Activated T-cell treated with anti-CD3 and anti-CD28 coated beads, Interleukin-2, amount 50 U/mL, for 1 hour (primary cell): Measurements from ENCODE around the gene CCDC182.

Experiments
- DNase-seq: peaks from one replicate; pipeline ENCODE4 v3.0.0-alpha.2; 2020

Gene CCDC182

DNA sequence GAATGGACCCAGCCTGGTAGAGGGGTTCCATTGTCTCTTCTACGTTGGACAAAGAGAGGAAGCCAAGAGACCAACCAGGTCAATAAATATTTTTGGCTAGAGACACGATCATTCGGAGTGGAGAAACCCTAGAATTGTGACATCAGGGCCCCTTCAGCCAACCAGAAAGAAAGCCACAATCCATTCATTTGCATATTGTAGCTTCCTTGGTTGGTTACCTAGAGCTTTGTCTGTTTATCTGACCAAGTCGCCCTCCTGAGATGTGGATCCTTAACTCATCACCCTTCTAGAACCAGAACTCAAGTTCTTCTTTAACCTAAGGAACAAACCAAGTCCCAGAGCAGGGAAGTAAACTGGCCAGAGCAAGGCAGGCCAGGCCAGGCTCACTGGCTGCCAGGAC is at the start of gene CCDC182:
Gene CCDC182, minus strand, starts transcription at position 58 of the 400 bp plus-strand sequence. Its CDS starts 27 bp downstream, at position 31.
- no peak for DNase-seq

DNA sequence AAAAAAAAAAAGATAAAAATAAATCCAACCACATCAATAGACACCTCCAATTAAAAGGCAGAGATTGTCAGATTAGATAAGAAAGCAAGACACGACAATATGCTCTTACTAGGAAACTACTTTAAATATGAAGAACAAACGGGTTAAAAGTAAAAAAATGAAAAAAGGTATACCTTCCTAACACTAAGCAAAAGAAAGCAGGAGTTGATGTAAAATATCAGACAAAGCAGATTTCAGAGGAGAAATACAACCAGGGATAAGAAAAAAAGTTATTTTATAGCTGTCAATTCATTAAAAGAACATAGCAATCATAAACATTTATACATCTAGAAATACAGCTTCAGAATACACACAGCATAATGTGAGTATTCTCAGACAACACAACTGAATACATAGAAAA is 49.7 kb upstream of the CCDC182 start:
- DNase-seq, result no peak

DNA sequence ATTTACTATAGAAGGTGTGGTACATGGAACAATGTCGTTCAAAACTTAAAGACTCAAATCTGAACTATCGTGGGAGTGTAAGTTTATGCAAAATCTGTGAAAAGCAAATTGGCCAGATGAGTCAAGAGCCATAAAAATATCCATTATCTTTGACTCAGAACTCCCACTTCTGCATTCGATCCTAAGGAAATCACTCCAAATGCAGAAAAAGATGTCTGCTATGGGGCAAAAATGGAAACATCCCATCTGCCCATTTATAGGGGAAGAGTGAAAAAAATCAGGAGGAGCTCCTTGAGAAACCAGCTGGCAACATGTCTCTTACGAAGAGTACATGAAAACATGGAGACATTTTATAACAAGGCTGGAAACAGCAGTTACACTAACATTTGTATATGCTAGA is 43.6 kb upstream of the CCDC182 start:
- DNase-seq, result no peak

DNA sequence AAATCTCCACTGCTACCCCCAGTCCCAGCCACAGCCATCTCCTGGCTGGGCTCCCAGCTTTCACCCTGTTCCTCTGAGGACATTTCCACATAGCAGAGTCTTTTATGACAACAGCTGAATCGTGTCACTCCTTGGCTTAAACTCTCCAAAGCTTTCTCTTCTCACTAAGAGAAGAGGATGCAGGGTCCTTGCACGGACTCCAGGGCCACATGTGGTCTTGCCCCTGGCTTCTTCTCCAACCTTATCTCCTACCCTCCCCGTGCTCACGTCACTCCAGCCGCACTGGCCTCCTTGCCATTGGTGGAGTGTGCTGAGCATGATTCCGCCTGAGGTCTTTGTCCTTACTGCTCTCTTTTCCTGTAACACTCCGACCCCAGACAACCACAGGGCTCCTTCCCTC is 39.9 kb upstream of the CCDC182 start:
- DNase-seq, result no peak

DNA sequence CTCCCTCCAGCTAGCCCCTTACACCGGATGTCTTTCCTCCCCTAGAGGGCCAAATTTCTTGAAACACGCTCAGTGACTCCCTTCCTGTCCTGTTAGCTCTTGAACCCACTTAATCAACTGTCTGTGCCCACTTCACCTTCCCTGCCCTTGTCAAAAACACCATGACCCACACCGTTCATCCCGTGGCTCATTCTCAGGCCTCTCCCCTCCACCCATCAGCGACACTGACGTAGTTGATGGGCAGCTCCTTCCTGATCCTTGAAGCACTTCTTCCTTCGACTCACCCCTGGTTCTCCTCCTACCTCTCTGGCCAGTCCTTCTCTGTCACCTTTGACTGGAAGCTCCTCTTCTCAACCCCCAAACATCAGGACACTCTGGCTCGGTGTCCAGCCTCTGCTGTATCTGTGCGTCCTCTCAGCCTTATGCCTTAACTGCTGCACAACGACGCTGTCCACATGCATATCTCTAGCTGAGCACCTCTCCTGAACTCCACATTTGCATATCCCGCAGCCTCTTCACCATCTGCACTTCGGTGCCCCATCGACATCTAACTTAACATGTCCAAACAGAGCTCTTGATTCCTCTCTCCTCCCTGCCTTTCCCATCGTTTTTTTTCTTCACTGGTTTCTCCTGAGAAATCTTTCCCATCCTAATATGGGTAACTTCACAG is 39.3 kb upstream of the CCDC182 start:
- DNase-seq, result no peak

DNA sequence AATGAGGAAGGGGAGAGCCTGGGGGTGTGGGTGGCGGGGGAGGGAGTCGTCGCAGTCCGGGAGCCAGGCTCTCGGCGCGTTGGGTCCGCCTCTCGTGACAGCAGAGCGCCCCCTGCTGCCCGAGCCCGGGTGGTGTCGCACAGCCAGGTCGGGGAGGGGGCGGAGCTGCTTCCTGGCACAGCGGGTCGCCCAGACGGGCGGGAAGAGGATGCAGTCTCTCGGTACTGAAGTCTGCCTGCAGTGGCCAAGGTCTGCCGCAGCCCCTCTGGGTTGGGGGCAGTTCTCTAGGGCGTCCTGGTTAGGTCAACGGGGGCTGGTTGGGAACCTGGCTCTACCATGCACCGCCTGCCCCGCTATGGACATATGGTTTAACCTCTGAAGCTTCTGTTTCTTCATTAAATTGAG is 38.2 kb upstream of the CCDC182 start:
- DNase-seq, result peak; percentile 78

DNA sequence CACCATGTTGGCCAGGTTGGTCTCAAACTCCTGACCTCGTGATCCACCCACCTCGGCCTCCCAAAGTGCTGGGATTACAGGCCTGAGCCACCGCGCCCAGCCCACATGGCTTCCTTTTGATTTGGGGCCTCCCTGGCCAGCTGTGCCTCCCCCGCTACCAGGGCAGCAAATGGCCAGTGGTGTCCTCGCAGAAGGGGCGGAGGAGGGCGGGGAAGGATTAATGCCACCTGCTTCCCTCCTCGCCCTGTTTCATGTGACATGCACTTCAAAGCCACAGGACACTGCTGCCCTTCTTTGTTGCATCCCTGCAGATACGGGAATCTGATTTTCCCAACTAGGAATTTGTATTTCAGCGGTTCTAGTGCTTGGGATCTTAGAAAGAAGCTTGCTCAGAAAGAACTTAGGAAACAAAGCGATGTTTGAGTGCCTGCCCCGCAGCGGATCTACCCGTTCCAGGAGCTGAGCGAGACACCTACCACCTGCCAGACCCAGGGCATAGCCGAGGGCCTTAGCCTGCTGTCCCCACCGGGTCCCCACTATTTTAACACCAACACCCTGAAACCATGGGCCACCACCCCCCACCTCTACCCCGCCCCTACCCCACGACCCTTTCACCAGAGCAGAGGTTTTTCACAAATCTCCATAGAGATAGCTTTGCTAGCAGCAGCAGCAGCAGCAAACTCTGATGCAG is 37.7 kb upstream of the CCDC182 start:
- no peak for DNase-seq

DNA sequence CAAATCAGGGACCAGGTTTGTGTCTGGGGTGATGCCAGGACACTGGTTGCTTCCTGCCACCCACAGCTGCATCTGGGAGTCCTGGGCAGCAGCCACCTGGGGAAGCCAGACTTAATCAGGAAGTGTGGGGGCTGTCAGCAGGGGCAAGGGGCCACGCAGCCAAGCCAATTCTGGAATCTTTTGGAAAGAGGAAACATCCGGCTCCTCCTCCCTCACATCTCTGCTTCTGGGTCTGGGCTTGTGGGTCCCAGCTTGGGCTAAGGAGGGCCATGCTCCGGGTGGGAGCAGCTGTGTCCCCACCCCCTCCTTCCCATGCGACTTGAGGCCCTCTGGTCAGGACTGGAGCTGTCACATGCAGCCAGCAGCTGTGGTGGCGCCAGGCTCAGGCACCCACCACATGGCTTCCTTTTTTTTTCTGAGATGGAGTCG is 37.0 kb upstream of the CCDC182 start:
- no peak for DNase-seq

DNA sequence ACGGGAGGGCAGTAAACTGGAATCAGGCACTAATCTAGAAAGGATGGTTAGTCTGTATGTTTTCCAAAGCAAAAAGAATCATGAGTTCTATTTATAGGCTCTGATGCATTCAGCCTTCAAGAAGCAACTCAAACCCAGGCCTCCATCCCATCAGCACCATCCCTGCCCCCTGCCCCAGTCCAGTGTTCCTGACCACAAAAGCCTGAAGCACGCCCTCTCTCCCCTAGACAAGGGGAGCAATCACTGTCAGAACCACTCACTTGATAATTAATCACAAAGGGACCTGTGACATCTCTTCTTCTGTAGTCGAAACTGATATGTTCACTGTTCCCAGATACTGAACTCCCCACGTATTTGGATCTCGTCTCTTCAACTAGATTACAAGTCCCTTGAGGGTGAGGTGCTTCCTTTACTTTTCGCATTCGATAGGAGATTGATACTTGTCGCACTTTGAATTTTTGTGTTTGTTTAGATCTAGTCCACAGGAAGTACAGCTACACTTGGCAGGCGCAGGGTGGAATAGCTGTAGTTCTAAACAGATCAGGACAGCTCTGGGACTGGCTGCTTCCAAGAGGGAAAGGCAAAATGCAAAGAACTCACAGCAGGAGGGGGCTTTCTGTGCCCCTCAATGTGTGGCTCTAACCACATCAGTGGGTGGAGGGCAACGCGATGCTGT is 36.4 kb upstream of the CCDC182 start:
- DNase-seq, result no peak

DNA sequence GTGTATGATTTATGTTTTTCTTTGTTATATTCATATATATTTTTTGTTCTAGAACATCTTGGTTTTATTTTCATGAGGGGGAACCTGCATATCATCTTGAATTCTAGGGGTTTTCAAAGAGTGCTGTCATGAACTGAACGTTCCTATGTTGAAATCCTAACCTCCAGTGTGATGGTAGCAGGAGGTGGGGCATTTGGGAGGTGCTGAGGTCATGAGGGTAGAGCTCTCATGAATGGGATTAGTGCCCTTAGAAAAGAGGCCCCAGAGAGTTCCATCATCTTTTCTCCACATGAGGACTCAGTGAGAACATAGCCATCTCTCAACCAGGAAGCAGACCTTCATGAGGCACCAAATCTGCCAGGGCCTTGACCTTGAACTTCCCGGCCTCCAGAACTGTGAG is 34.6 kb upstream of the CCDC182 start:
- DNase-seq, result no peak

DNA sequence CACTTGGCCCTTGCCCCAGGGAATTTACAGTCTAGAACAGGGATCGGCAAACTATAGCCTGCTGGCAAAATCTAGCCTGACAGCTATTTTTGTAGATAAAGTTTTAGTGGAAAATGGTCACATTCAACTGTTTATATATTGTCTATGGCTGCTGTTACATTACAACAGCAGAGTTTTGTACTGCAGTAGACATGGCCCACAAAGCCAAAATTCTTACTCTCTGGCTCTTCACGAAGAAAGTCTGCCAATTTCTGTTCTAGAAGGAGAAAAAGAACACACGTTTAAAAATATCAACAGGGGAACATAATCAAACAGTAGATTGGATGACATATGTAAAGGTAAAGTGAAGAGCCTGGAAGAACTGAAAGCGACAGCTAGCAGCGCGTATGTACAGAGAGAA is 33.2 kb upstream of the CCDC182 start:
- DNase-seq, result no peak

DNA sequence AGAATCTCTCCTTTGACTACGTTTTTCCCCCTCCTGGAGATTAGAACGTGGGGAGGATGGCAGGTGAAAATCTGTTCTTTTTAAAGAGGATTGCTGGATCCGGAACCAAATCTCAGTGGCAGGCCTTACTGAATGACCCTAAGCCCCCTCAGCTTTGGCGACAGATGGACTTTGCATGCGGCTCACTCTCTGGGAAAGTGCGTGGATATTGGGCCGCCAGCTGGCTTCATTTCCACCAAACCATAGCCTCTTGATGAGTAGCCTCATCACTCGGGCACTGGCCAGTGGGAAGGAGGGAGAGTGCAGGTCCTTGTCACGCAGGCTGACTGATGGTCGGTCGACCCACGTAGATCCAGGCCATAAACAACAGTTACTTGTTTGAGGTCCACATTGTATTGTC is 31.3 kb upstream of the CCDC182 start:
- DNase-seq, result no peak

DNA sequence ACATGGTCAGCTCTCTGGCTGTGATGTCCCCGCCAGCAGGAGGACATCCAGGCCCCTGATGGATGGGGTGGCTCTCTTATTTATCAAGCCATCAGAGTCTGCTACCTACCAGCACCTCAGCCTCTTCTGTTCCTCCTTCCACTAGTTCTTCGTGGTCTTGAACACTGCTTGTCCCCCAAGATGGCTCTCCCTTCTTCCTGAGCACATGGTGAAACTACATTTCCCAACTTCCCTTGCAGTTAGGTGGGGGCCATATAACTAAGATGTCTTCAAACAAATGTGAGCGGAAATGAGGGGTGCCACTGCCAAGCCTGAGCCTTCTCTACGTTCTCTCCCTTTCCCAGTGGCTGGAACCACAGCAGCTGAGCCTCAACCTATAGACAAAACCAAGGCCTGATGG is 29.8 kb upstream of the CCDC182 start:
- no peak for DNase-seq

DNA sequence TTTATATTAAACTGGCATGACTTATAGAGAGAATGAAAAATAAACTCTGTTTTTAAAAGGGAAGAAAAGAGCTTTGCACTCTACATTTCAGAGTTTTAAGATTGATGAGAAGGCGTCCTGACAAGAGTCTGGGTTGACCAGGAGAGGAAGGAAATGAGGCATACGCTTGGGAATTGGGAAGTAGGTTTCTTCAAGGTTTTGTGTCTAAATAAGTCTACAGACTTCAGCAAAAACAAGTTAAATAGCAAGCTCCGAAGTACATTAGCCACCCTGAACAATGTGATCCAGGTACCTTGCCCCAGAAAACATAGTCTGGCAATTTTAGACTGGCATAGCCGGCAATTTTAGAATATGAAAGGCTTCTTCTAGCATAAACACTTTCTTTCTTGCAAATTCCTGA is 28.5 kb upstream of the CCDC182 start:
- no peak for DNase-seq

DNA sequence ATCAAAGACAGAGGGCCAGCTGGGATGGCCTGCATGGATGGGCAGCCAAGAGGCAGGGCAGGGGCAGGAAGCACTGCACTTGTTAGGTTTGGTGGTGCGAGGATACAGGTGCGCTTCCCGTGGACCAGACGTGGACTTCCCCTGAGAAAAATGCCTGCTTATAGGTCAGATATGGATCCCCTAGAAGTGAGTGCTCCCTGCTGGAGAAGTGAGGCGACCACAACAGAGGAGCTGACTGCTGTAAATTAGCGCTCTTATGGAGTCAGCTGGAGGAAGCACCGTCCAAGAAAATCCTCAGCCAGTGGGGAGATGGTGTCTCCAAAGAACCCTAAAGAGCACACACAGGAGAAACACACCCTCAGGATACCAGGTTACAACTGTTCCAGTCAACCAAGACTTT is 27.7 kb upstream of the CCDC182 start:
- DNase-seq, result no peak

DNA sequence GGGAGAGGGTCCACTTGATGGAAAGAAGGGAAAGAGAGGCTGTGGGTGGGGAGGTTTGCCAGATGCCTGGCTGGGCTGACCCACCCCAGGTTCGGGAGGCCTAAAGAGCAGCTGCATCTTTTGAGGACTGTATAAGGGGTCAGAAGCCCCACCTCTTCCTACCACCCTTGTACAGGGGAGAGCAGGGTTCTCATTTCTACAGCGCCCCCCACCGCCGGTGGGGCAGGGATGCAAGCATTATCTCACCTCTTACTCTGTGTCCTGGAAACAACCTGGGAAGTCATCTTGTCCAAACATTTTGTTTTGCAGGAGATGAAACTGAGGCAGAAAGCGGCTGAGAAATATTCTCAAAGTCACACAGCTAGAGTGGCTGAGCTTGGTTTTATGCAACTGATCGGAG is 22.5 kb upstream of the CCDC182 start:
- DNase-seq, result no peak

DNA sequence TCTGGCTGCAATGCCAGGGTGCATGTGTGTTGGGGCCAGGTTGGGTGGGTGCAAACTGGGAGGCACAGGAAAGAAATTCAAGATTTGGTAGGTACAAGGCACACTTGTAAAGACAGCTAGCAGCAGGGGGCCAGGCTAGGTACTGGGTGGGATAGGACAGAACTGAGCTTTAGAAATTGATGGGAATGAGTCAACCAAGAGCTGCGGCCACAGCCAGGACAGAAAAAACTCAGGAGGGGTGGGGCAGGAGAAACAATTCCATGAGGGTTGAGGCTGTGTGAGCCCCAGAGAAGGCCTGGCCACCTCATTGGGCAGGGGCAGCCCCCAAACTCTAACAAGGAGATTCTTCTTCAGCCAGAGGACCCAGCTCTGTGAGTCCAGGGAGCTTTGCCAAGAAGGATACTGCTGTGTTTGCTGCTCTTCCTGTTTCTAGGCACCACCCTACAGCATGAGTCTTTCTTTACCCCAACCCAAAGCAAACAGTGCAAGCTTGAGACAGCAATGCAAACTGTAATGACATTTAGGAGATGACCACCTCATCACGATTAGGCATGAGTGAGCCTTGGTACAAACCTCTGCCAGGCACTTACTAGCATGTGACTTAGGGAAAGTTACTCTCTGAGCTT is 21.3 kb upstream of the CCDC182 start:
- no peak for DNase-seq

DNA sequence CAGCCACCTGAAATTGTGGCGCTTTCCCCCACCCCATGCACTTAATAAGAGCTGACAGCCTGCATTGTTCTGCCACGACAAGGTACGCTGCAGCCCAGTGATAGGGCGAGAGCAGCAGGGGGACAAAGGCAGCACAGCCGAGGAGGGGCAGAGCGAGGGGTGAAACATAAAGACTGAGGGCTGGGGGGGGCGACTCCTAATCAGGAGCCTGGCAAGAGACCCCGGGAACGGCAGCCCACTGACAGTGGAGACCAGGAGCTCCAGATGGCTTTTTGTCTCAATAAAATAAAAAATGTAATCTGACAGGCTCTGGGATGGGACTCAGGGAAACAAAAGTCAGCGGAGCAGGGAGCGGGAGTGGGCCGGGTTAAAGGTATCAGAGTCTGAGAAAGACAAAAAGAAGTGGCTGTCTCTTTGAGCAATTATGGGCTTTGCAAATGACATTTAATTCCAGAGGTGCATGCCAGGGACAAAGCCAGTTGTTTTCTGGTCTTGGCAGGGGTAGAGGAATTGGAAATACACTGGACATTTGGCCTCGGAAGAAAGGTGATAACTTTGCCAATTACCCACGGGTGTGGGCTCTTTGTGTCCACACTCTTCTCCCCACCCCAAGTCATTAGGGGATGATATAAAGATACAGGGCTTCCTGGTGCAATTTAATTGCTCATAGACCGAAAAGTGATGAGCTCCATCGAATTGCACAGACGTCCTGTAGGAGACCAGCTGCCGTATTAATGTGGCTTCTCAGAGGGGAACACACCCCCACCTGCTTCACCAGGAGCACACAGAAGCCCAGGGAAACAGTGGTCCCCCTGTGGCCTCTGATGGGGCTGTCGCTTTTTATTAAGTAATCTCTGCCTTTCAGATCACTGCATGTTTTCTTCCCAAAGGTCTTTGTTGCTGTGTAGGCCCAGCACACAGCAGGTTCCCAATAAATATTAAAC is 17.6 kb upstream of the CCDC182 start:
- DNase-seq, result no peak

DNA sequence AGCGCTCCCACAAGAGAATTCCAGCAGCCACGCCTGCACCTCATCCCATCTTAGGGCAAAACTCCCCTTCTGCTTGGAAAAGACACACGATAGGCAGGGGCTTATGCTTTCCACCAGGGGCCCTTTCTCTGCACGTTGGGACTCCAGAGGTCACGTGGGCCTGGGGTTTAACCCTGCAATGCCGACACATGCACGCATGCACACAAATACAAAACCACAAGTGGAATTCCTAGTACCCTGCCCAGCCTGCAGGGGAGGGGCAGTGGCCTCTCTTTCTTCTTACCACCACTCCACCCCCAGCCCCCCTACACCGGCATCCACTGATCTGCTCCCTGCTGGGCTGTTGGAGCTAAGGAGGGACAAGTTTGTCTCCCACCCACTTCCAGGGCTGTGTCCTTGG is 16.8 kb upstream of the CCDC182 start:
- DNase-seq, result no peak

DNA sequence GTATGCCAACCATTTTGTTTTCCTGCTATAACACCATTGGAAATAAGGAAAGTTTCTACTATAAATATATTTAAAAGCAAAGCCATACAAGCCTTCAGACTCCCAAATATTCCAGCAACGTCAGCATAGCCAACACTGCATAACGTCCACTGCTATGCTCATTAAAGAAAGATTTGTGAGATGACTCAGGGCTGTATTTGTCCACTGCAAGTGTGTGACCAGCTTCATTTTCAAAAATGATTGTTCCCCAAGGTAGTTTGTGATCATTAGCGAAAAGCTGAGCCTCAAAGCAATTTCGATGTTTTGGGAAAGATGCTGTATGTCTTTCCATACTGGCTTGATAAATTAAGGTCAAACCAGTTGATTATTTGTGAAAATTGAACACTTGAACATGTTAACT is 14.9 kb upstream of the CCDC182 start:
- DNase-seq, result no peak

DNA sequence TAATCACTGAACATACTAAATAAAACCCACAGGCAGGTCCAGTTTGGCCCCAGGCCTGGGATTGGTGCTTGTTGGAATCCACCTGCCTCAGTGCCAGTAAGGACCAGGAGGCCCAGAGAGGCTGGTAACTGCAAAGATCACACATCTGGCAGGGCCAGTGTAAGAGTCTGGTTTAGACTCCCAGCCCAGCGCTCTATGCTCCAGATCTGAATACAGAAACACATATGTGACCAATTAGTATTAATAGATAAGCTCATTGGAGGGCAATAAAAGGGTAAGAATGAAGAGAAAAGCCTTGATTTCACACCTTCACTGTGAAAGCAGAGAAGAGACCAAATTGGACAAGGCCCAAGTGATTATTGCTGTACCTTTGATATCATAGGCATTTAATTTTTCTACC is 13.6 kb upstream of the CCDC182 start:
- DNase-seq, result no peak

DNA sequence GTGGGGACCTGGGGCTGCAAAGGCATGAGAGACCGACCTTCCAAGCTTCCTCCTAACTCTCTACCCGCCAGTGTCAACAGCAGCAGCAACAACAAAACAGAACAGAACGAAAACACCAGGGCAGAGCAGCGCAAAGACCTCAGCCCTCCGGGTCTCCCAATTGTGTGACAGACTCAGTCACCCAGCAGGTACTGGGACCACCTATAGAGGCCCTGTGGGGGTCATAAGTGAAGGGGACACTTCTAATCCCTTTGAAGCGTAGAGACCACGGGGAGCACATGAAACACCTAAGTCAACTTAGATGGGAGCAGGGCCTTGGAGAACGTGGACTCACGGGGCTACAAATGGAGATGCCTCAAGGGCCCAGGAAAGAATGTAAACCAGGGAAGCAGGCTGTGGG is 12.6 kb upstream of the CCDC182 start:
- DNase-seq, result no peak

DNA sequence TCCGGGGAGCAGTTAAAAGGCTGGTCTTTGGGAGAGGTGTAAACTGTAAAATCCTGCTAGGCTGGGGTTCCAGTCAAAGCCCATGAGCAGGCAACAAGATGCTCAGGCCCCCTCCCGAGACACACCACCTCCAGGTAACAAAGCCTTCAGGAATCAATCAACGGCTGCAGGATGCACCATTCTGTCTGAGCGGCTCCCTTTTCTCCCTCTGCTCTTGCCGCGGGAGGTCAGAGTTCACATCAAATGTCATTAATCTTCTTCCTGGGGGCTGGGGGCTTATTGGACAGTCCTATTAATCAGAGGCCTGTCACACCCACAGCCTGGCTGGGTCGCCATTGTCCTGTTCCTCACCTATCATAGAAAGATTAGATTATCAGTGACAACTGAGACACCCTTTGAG is 11.9 kb upstream of the CCDC182 start:
- DNase-seq, result no peak
